ENCODE results near the gene ERAS. TPM values are rescaled to one million over a fixed set of nuclear protein-coding genes. Genes with fewer than 3 reads are reported as not detected.
"Not testable (repeated sequence)": the region's sequence is repeated elsewhere in the genome, so short reads cannot be mapped to it uniquely, and the experiment has no call there.

ERAS gene
- polyA plus RNA-seq, 12 donors = 0.13 TPM; not detected in 11

DNA sequence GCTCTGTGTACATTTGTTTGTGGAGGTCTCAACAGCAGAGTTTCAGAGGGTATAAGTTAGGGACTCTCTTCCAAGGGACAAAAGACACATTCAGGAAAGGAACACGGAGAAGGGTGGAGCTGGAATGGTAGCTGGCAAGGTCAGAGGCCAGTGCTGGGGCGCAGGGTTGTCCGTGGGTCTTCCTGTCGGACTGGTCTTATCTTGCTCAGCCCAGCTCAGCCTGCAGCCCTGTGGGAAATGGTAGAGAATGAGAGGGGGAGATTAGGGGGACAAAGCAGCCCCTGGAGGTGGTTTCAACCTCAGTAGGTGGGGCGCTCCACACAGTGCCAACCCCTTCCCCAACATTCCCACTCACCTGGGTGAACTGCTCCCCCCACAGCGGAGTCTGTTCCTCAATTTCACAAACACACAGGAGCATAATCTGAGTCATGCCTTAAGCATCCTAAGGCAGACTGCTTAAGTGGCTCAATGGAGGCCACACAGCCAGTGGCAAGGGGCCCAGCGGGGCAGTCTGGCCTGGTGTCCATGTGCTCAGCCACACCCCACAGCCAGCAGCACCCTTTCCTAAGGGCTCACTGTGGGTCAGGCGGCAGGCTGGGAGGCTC lies 31.3 kb upstream of the ERAS start:
- no peak for DNase-seq

DNA sequence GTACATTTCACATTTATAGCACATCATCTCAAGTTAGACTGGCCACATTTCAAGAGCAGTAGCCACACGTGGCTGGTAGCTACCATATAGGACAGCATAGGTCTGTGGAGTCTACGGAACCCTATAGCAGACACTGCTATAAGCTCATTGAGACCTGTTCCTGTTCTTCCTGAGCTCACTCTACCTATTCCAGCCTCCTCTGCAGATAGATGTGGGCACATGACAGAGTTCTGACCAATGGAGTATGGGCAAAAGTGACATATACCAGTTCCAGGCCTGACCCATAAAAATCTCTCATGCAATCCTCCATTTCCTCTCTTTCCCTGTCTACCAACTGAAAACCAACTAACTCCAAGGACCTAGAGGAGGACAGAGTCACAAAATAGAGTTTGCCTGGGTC lies 28.0 kb upstream of the ERAS start:
- no peak for DNase-seq

DNA sequence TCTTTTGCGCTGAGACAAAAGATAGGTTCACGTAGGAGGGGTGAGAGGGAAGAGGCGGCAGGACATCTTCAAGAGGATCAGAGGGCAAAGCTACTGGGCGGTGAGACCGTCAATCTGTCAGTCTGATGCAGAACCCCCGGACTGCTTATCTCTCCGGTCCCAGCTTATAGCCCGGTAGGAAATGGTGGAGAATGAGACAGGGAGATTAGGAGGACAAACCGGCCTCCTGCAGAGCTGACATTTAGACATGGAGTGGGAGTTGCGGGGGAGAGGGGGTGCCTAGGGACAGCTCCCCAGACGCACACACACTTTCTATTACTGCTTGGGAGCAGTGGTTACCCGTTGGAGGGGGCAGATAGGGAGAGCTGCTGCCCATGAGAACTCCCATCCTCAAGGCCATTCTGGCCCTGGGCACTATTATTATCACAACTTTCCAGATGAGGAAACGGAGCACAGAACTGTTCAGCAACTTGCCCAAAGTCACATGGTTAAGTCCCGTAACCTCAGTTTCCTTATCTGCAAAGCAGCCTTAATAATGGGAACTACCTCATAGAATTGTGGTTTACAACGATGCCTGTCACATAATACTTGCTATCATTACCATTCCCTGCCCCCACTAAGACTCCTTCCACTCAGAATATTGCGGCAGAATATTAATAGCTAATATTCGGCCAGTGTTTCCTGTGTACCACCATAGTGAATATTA lies 25.6 kb upstream of the ERAS start:
- peak; percentile 2 for DNase-seq

DNA sequence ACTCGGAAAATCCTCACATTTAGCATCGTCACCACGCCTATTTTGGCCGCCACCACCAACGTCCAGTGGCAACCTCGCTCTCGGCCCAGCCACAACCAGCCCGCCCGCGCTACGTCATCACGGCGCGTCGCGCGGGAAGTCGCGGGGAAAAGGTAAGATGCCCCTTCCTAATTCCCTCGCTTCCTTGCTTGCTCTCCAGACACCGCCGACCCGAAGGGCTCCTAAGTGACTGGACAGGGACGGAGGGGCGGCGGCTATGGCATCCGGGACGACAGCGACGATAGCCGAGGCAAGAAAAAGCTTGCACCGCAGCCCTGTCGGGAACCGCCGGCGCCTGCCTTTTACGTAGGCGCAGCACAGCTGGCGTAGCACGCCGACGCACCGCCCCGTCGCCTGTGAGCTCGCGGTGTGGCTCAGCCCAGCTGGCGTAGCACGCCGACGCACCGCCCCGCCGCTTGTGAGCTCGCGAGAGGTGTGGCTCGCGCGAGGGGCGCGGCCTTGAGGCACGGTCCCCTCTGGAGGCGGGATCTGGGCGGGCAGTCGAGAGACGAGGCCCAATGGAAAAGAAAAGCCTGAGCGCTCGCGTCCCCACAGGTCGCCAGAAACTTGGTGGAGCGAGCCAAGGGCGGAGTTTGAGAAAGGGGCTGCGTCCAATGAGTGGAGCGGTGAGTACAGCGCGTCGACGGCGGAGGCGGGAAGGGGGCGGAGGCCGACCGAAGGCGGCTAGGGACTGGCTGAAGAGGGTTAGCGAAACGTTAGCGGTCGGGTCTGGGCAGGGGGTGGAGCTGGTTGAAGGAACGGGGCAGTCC lies 24.8 kb upstream of the ERAS start, which contains the start of gene HDAC6:
Gene HDAC6, plus strand, starts transcription at position 788 of the 809 bp plus-strand sequence. CDS start 626 bp downstream, outside the sequence.
- DNase-seq = peak; percentile 97

- DNase-seq = peak; percentile 77
Measured at GRCh38 chrX:48802089-48802904, 24.0 kb upstream of the ERAS start.

DNA sequence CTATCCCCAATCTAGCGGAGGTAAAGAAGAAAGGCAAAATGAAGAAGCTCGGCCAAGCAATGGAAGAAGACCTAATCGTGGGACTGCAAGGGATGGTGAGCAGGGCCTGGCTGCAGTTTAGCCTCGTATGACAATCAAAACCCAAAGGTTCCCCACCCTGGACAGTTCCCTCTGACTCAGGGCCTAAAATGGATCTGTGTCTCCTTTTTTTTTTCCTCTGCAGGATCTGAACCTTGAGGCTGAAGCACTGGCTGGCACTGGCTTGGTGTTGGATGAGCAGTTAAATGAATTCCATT lies 23.5 kb upstream of the ERAS start:
- DNase-seq = no peak

GRCh38 chrX:48806081-48806480 lies 20.2 kb upstream of the ERAS start:
- no peak for DNase-seq

- DNase-seq = no peak
Measured at GRCh38 chrX:48813644-48814043, 12.7 kb upstream of the ERAS start.

DNA sequence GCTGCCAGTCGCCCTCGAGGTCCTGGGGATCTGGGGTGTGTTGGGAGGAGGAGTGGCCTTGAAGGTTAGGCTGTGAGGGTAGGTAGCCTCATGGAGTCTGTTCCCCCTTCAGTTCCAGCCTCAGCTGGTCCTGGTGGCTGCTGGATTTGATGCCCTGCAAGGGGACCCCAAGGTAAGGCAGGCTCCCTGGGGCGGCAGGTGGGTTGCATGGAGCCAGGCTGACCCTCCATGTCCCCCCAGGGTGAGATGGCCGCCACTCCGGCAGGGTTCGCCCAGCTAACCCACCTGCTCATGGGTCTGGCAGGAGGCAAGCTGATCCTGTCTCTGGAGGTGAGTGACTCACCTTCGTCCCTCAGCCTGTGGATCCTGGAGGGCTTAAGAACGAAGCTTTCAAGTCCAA lies 11.6 kb upstream of the ERAS start:
- DNase-seq = no peak

- no peak for DNase-seq
Measured at GRCh38 chrX:48815266-48815665, 11.0 kb upstream of the ERAS start.

DNA sequence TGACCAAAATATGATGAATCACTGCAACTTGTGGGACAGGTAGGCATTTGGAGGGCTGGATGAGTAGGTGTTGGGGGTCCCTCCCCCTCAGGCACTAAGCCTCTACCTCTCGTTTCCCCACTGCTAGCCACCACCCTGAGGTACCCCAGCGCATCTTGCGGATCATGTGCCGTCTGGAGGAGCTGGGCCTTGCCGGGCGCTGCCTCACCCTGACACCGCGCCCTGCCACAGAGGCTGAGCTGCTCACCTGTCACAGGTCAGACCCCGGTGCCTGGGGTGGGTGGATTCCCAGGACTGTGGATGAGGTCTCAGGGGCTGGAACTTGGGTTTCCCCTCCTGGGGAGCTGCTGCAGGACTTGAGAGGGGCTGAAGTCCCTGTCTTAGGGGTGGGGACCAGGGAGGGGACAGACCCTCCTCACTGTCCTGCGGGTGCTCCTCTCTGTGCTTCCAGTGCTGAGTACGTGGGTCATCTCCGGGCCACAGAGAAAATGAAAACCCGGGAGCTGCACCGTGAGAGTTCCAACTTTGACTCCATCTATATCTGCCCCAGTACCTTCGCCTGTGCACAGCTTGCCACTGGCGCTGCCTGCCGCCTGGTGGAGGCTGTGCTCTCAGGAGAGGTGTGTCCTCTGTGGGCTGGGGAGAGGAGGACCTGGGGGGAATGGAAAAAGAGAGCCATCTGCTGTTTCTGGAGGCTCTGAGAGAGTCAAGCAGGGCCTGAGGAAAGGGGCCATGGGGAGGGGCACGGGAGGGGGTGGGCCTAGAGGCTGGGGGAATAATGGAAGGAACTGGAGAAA lies 10.1 kb upstream of the ERAS start:
- DNase-seq = no peak

DNA sequence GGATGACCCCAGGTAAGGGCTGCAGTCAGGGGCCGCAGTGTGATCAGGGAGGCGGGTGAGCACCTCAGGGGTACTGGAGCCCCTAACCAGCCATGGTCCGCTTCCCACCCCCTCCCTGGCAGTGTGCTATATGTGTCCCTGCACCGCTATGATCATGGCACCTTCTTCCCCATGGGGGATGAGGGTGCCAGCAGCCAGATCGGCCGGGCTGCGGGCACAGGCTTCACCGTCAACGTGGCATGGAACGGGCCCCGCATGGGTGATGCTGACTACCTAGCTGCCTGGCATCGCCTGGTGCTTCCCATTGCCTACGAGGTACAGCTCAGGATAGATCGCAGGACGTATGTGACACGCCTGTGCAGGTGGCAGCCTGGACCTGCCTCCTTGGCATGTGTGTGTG lies 8.2 kb upstream of the ERAS start:
- DNase-seq = no peak

DNA sequence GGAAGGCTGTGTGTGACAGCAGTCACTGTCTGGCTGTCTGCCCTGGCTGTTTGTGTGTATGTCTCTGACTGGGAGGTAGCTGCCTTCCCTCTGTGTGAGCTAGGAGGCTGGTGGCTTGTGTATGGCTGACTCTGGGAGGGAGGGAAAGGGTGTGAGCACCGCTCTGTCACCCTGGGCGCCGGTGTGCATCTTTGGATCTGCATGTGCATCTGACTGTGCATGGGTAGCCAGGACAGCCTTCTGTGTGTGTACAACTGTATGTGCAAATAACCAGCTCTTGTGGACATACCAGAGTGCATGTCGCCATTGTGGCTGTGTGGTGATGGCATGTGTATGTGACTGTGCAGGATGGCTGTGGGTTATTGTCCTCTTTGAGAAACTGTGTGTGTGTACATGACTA lies 7.4 kb upstream of the ERAS start:
- DNase-seq = no peak

DNA sequence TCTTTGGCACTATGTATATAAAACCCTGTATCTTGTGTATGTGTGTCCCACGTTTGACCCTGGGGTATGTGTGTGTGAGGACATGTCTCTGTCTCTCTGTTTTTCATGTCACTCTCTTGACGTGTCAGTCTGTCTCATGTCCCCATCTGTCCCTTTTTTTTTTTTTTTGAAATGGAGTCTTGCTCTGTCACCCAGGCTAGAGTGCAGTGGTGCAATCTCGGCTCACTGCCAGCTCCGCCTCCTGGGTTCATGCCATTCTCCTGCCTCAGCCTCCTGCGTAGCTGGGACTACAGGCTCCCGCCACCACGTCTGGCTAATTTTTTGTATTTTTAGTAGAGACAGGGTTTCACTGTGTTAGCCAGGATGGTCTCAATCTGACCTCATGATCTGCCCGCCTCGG lies 6.9 kb upstream of the ERAS start:
- DNase-seq = not testable (repeated sequence)

GRCh38 chrX:48823053-48823452 lies 3.3 kb upstream of the ERAS start:
- no peak for DNase-seq

DNA sequence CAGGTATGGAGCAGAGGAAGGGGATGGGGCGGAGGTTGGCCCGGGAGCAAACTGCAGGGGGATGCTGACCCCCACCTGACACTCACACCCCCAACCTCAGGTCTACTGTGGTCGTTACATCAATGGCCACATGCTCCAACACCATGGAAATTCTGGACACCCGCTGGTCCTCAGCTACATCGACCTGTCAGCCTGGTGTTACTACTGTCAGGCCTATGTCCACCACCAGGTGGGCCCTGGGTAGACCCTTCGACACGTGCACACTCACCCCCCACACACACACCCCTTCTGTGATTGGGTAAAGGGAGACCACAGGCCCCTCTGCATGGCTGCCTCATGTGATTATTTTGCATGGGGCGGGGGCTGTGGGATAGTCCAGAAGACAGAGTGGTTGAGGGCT lies 2.2 kb upstream of the ERAS start:
- no peak for DNase-seq

- DNase-seq = no peak
Measured at GRCh38 chrX:48826876-48827653, 752 bp downstream of the ERAS start.

GRCh38 chrX:48827654-48827968 lies 1.3 kb downstream of the ERAS start:
- no peak for DNase-seq

- DNase-seq = no peak
Measured at GRCh38 chrX:48829016-48829735, 2.9 kb downstream of the ERAS start.

Data from muscle of arm (tissue), 12 donors.